ENCODE data around the gene POU1F1.
A peak's percentile ranks its signal among the peaks of the same experiment; 100 is the strongest.

The POU1F1 gene

DNA sequence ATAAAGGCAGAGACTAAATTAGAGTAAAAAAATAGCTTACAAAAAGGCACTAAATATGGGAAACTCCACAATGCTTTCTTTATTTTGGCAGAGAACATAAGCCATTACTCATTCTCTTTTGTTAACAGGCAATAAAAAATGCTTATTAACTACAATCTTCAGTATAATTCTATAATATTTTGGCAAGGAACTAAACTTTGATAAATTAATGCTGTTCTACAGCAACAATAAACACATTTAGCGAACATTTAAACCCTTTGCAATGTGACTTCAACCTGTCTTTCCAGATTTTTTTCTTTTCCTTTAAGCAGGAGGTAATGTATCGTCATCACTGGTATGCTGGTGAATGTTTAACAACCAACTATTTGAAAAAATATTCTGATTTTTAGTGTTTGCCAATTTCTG, 42.2 kb upstream of the POU1F1 start:
- ChIA-PET CTCF (no interaction called here), POLR2A (no interaction called here)
- no peak overlapping the region for H3K27ac ChIP-seq (ENCODE audit: extremely low read depth, low read depth, low read length)
- H3K36me3 ChIP-seq (ENCODE audit: control insufficient read depth in 2 of 2, insufficient read depth in 1 of 2, low read length in 2 of 2): no peaks in the 10 kb centered on the region
- TF ChIP-seq ZNF266 (tag by site-specific recombination; IDR thresholded peaks at IDR 0.05; ENCODE audit: low read depth): no peak
- TF ChIP-seq FEZF1 (tag by site-specific recombination; IDR thresholded peaks at IDR 0.05): peak; percentile 34; the same call in 1 of the 2 replicates
- TF ChIP-seq, protein P1, sequence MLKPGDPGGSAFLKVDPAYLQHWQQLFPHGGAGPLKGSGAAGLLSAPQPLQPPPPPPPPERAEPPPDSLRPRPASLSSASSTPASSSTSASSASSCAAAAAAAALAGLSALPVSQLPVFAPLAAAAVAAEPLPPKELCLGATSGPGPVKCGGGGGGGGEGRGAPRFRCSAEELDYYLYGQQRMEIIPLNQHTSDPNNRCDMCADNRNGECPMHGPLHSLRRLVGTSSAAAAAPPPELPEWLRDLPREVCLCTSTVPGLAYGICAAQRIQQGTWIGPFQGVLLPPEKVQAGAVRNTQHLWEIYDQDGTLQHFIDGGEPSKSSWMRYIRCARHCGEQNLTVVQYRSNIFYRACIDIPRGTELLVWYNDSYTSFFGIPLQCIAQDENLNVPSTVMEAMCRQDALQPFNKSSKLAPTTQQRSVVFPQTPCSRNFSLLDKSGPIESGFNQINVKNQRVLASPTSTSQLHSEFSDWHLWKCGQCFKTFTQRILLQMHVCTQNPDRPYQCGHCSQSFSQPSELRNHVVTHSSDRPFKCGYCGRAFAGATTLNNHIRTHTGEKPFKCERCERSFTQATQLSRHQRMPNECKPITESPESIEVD (tag by site-specific recombination; IDR thresholded peaks at IDR 0.05): peak; percentile 42
- H3K4me1 ChIP-seq (ENCODE audit: control insufficient read depth, insufficient read depth, low read length): no peaks in the 10 kb centered on the region
- no peaks in the 10 kb centered on the region for H3K9me3 ChIP-seq (ENCODE audit: control insufficient read depth, insufficient read depth, low read depth, low read length)
- H3K4me3 ChIP-seq (ENCODE audit: low read depth, low read length): no peak overlapping the region

GRCh38 chr3:87317779-87318178, 41.4 kb upstream of the POU1F1 start:
- CTCF ChIA-PET: interaction anchor here (1.2 kb wide), 1 partner anchor 13 kb away, joined by 3 read pairs; no protein-coding TSS in a partner anchor
- H3K27ac ChIP-seq (ENCODE audit: extremely low read depth, low read depth, low read length): no peak overlapping the region
- POLR2A ChIA-PET: no interaction called here

DNA sequence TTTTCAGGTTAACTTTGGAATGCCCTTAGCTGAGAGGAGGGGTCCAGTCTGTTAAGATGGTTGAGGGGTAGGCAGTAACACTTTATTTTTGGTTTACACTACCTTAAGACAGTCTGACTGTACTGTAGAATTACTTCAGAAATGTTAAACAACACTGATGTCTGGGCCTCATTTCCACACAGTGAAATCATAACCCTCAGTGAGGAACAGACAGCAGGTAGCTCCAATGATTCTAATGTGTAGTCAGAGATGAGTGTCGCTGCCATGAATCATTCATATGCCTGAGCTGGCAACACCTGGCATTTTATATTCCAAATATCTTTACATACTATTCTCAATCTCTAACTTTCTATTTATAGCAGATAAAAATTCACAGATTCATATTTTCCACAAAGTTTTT, 37.3 kb upstream of the POU1F1 start:
- ChIA-PET POLR2A (no interaction called here), CTCF (no interaction called here)
- no peaks in the 10 kb centered on the region for H3K4me1 ChIP-seq (ENCODE audit: control insufficient read depth, insufficient read depth, low read length)
- no peak for TF ChIP-seq ZBTB17 (tag by site-specific recombination; IDR thresholded peaks at IDR 0.05)
- no peak for TF ChIP-seq ZNF426 (tag by site-specific recombination; IDR thresholded peaks at IDR 0.05)
- no peak for TF ChIP-seq ZNF548 (tag by site-specific recombination; IDR thresholded peaks at IDR 0.05)
- TF ChIP-seq ZNF433 (tag by site-specific recombination; IDR thresholded peaks at IDR 0.05; ENCODE audit: low read depth): no peak
- no peak for TF ChIP-seq SCRT2 (tag by site-specific recombination; IDR thresholded peaks at IDR 0.05)
- no peak for TF ChIP-seq ZNF670 (tag by site-specific recombination; IDR thresholded peaks at IDR 0.05; ENCODE audit: low read depth)
- TF ChIP-seq, protein P2, sequence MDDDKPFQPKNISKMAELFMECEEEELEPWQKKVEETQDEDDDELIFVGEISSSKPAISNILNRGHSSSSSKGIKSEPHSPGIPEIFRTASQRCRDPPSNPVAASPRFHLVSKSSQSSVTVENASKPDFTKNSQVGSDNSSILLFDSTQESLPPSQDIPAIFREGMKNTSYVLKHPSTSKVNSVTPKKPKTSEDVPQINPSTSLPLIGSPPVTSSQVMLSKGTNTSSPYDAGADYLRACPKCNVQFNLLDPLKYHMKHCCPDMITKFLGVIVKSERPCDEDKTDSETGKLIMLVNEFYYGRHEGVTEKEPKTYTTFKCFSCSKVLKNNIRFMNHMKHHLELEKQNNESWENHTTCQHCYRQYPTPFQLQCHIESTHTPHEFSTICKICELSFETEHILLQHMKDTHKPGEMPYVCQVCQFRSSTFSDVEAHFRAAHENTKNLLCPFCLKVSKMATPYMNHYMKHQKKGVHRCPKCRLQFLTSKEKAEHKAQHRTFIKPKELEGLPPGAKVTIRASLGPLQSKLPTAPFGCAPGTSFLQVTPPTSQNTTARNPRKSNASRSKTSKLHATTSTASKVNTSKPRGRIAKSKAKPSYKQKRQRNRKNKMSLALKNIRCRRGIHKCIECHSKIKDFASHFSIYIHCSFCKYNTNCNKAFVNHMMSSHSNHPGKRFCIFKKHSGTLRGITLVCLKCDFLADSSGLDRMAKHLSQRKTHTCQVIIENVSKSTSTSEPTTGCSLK (tag by site-specific recombination; IDR thresholded peaks at IDR 0.05): no peak
- TF ChIP-seq ZNF19 (tag by site-specific recombination; IDR thresholded peaks at IDR 0.05; ENCODE audit: low read depth): no peak
- TF ChIP-seq ZNF335 (tag by site-specific recombination; conservative IDR thresholded peaks at IDR 0.05): no peak
- H3K9me3 ChIP-seq (ENCODE audit: control insufficient read depth, insufficient read depth, low read depth, low read length): no peaks in the 10 kb centered on the region
- no peaks in the 10 kb centered on the region for H3K36me3 ChIP-seq (ENCODE audit: control insufficient read depth in 2 of 2, insufficient read depth in 1 of 2, low read length in 2 of 2)
- H3K4me3 ChIP-seq (ENCODE audit: low read depth, low read length): no peak overlapping the region
- H3K27ac ChIP-seq (ENCODE audit: extremely low read depth, low read depth, low read length): no peak overlapping the region

More at GRCh38 chr3:87317779-87318178, 41.4 kb upstream of the POU1F1 start:
- no peak overlapping the region for H3K4me3 ChIP-seq (ENCODE audit: low read depth, low read length)
- TF ChIP-seq ZNF585B (tag by site-specific recombination; IDR thresholded peaks at IDR 0.05) (no peak), ZNF501 (tag by site-specific recombination; IDR thresholded peaks at IDR 0.05) (no peak), OSR2 (tag by site-specific recombination; IDR thresholded peaks at IDR 0.05) (no peak), SP7 (tag by site-specific recombination; IDR thresholded peaks at IDR 0.05) (no peak), GLI2 (tag by site-specific recombination; IDR thresholded peaks at IDR 0.05; ENCODE audit: borderline replicate concordance, low read depth) (no peak)
- TF ChIP-seq, protein P3, sequence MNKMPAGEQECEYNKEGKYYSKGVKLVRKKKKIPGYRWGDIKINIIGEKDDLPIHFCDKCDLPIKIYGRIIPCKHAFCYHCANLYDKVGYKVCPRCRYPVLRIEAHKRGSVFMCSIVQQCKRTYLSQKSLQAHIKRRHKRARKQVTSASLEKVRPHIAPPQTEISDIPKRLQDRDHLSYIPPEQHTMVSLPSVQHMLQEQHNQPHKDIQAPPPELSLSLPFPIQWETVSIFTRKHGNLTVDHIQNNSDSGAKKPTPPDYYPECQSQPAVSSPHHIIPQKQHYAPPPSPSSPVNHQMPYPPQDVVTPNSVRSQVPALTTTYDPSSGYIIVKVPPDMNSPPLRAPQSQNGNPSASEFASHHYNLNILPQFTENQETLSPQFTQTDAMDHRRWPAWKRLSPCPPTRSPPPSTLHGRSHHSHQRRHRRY (tag by site-specific recombination; IDR thresholded peaks at IDR 0.05): no peak
- TF ChIP-seq, protein P4, sequence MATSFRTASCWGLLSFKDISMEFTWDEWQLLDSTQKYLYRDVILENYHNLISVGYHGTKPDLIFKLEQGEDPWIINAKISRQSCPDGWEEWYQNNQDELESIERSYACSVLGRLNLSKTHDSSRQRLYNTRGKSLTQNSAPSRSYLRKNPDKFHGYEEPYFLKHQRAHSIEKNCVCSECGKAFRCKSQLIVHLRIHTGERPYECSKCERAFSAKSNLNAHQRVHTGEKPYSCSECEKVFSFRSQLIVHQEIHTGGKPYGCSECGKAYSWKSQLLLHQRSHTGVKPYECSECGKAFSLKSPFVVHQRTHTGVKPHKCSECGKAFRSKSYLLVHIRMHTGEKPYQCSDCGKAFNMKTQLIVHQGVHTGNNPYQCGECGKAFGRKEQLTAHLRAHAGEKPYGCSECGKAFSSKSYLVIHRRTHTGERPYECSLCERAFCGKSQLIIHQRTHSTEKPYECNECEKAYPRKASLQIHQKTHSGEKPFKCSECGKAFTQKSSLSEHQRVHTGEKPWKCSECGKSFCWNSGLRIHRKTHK (tag by site-specific recombination; IDR thresholded peaks at IDR 0.05): no peak
- H3K9me3 ChIP-seq (ENCODE audit: control insufficient read depth, insufficient read depth, low read depth, low read length): no peaks in the 10 kb centered on the region
- no peaks in the 10 kb centered on the region for H3K36me3 ChIP-seq (ENCODE audit: control insufficient read depth in 2 of 2, insufficient read depth in 1 of 2, low read length in 2 of 2)
- no peaks in the 10 kb centered on the region for H3K4me1 ChIP-seq (ENCODE audit: control insufficient read depth, insufficient read depth, low read length)

Measured in HEK293 (cell line).